KOPT-K1 (cell line): ENCODE data around the gene SDHAF3.
A peak's percentile ranks its signal among the peaks of the same experiment; 100 is the strongest.
"Not testable (repeated sequence)": the region's sequence is repeated elsewhere in the genome, so short reads cannot be mapped to it uniquely, and the experiment has no call there.

Experiments used
- H3K27ac ChIP-seq: fragments of 200-600 bp; sonication (generic); 2 replicates; pipeline ENCODE4 v1.5.1; 2016; ENCODE audit warnings: antibody characterized with exemption, mild to moderate bottlenecking, low read depth, low read length; ENCODE audit not compliant: poor library complexity, severe bottlenecking
- H3K36me3 ChIP-seq: fragments of 200-600 bp; sonication (generic); 2 replicates; pipeline ENCODE4 v1.5.1; 2017; ENCODE audit warnings: antibody characterized with exemption, mild to moderate bottlenecking, low read length, moderate library complexity; ENCODE audit not compliant: insufficient read depth
- H3K9me3 ChIP-seq: fragments of 200-600 bp; sonication (generic); 2 replicates; pipeline ENCODE4 v1.5.1; 2017; ENCODE audit warnings: antibody characterized with exemption, low read length, mild to moderate bottlenecking; ENCODE audit not compliant: insufficient read depth, poor library complexity, severe bottlenecking

Gene SDHAF3

DNA sequence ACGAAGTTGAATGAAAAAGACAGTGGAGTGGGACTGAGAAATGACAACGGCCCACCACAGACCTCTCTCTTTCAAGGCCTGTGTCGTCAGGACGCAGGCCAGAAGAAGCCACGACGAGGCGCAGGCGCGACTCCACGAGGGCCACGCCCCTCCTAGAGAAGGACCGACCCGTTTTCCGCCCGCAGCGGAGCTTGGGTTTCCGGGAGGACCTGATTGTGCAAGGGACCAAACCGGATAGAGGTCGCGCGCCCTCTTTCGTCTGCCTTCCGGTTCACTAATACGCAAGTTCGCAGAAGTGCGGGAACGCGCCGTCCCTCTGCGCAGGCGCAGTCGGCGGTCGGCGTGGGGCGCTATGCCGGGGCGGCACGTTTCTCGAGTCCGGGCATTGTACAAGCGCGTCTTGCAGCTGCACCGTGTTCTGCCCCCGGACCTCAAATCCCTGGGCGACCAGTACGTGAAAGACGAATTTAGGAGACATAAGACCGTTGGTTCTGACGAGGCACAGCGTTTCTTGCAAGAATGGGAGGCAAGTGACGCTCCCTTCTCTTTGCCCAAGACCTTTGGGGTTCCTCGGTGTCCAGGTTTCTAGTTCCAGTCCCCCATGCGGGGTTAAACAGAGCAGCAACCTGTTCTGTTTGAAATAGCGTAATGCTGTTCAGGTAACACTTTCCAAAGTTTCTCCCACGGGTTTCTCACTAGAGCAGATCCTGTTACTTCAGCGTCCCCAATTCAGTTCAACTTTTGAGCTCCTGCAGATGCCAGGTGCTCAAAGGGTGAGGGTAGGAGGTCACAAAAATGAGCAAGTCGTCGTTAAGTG is at the start of gene SDHAF3:
Gene SDHAF3, plus strand, starts transcription at position 327 of the 817 bp plus-strand sequence. Its CDS starts 26 bp downstream, at position 353.
- H3K27ac ChIP-seq: peak within 1 kb of the TSS; percentile 88
- no peaks in the 10 kb centered on the region for H3K36me3 ChIP-seq
- peaks cover 11% of the 10 kb centered on the region for H3K9me3 ChIP-seq

DNA sequence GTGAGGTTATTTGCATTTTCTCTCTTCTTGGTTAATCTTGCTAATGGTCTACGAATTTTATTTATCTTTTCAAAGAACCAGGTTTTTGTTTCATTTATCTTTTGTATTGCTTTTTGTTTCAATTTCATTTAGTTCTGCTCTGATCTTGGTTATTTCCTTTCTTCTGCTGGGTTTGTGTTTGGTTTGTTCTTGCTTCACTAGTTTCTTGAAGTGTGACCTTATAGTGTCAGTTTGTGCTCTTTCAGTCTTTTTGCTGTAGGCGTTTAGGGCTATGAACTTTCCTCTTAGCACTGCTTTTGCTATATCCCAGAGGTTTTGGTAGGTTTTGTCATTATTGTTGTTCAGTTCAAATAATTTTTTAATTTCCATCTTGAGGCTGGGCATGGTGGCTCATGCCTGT is 45.5 kb upstream of the SDHAF3 start:
- H3K36me3 ChIP-seq, H3K27ac ChIP-seq, H3K9me3 ChIP-seq: not testable (repeated sequence)

DNA sequence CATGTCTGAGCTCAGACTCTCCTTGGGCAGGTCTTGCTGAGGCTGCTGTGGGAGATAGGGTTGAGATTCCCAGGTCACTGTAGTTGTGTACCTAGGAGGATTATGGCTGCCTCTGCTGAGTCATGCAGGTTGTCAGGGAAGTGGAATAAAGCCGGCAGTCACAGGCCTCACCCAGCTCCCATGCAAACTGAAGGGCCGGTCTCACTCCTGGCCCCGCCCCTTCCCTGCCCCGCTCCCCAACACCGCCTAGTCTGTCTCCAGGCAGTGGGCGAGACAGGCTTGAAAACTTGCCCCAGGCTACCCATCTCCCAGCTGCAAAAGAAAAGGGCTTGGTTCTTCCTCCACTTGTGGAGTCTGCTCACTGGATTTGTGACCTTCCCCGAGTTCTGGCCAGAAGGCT is 41.6 kb upstream of the SDHAF3 start:
- no peak overlapping the region for H3K27ac ChIP-seq
- H3K9me3 ChIP-seq: no peaks in the 10 kb centered on the region
- H3K36me3 ChIP-seq: no peaks in the 10 kb centered on the region

DNA sequence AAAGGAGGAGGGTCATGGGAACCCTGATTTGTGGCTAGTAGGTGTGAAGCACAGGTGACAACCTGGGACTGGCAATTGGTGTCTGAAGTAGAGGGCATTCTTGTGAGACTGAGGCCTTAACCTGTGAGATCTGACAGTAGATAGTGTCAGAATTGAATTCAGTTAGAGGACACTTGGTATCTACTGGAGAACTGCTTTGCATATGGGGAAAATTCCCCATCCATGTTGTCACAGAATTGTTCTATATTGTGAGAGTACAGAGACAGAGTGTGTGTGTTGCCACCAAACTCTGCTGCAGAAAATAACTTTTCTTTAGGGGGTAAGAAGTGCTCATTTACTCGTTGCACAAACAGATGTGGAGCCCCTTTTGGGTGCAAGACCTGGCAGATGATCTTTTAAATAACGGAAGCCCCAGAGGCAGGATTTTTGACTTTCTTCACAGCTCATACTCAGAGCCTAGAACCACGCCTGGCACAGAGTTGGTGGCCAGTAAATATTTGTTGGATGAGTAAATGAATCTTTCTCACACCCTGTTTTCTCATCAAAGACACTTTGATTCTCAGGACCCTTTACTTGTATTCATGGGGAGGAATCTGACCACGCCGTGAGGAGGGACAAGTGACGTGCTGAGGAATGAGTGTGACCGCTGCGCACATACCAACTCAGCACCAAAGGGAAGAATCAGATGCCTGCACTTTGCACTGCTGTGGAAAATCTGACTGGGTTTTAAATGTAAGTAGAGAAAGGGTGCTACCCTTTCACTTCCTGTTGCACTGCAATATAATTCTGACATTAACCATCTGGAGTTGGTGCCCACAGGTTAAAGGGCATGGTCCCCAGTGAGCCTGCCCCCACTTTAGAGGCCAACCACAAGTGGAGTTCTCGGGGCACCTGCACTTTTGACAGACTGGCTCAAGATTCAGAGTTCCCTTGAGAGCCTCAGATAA is 39.2 kb upstream of the SDHAF3 start:
- no peaks in the 10 kb centered on the region for H3K36me3 ChIP-seq
- no peaks in the 10 kb centered on the region for H3K9me3 ChIP-seq
- no peak overlapping the region for H3K27ac ChIP-seq

DNA sequence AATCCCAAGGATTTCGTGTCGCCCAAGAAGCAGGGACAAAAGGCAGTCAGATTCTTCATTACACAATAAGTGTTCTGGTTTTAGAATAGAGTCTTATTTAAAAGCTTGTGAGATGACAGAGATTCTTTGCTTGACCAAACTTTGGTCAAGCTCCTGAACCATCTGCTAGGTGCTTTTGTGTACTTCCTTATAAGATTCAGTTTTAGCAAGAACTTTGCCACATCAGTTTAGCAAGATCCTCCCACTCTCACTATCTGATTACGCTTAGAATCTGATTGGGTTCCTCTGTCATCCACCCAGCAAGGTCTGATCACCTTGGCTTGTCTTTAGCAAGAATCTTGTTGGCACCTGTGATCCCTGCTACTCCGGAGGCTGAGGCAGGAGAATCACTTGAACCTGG is 38.2 kb upstream of the SDHAF3 start:
- H3K9me3 ChIP-seq: no peaks in the 10 kb centered on the region
- no peak overlapping the region for H3K27ac ChIP-seq
- H3K36me3 ChIP-seq: no peaks in the 10 kb centered on the region

DNA sequence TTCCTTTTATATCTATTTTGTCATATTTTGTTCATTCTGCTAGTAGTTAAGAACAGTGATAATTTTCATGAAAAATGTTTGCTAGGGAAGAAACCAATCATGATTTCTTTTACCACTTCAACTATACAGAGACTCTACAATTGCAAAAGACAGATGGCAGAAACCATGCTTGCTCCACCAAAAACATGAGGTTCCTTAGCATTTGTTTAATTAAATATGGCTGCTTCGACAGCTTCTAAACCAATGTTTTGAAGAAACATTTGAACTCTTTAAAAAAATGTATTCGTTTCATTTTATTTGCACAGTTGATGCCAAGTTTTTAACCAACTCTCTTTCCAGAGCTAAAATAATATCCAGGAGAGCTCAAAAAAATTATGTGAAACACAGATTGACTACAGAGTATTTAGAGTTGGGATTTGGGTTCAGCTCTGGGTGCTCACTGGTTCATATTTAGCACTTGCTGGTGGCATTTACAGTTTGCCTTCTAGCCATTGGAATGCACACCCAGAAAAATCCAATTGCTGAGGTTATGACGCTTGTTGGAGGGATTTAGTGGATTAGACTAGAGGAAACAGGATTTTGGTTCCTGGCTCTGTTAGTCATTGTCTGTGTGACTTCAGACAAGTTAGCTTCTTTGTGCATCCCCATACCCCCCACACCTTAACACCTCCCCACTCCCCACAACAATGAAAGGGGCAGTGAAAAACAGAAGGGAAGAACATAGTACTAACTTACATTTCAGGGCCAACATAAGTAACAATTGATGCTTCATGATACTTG is 35.8 kb upstream of the SDHAF3 start:
- no peaks in the 10 kb centered on the region for H3K36me3 ChIP-seq
- no peak overlapping the region for H3K27ac ChIP-seq
- no peaks in the 10 kb centered on the region for H3K9me3 ChIP-seq

DNA sequence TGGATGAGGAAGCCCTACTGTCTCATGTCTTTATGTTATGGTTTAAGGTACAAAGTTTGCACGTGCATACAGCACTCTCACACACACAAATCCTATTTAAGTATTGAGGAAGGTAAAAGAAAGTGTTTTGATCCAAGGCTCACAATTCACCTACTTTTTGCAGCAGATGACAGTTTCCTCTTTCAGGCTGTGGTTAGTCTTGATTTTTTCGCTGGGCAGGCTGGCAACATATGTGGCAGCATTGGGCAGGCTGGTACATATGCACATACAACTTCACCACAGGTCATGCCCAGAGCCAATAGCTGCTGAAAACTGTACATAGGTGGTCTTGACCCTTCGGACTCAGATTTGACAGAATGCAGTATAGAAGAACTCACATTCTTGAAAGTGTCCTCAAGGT is 29.1 kb upstream of the SDHAF3 start:
- no peaks in the 10 kb centered on the region for H3K36me3 ChIP-seq
- H3K27ac ChIP-seq: no peak overlapping the region
- H3K9me3 ChIP-seq: no peaks in the 10 kb centered on the region

DNA sequence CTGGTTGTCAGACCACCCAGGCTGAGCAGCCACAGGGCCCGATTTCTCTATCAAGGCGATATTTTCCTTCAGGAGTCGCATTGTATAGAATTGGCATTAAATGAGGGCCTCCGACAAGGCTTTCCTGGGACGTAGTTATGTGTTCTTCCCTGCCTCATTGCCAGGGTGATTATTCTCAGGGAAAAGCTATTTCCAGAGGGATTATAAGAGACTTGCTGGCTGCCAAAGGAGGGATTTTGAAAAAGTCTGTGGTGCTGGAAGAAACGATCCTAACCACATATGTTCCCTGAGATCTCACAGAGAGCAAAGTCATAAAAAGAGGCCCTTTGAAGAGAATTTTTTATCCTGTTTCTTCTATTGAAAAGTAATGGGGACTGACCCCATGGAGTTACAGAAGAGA is 27.7 kb upstream of the SDHAF3 start:
- no peaks in the 10 kb centered on the region for H3K9me3 ChIP-seq
- H3K27ac ChIP-seq: no peak overlapping the region
- H3K36me3 ChIP-seq: no peaks in the 10 kb centered on the region

DNA sequence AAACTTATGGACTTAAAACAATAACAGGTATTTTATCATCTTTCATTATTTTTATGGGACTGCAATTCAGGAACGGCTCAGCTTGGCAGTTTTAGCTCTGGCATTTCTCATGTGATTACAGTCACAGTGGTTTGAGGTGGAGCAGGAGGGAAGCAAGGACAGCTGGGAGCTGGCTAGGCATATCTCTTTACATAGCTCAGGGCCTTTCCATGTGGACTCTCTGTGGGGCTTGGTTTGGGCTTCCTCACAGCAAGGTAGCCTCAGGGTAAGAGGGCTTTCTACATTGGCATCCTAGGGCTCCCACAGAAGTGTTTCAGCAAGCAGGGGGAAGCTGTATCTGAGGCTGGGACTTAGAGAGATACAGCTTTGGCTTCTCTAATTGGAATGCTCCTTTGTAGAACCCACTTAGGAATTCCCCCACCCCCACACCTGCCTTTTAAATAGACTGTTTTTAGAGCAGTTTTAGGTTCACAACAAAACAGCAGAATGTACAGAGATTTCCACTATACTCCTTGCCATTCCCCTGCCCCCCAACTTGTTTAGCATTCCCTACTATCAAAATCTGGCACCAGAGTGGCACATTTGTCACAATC is 26.6 kb upstream of the SDHAF3 start:
- no peak overlapping the region for H3K27ac ChIP-seq
- no peaks in the 10 kb centered on the region for H3K9me3 ChIP-seq
- H3K36me3 ChIP-seq: no peaks in the 10 kb centered on the region

DNA sequence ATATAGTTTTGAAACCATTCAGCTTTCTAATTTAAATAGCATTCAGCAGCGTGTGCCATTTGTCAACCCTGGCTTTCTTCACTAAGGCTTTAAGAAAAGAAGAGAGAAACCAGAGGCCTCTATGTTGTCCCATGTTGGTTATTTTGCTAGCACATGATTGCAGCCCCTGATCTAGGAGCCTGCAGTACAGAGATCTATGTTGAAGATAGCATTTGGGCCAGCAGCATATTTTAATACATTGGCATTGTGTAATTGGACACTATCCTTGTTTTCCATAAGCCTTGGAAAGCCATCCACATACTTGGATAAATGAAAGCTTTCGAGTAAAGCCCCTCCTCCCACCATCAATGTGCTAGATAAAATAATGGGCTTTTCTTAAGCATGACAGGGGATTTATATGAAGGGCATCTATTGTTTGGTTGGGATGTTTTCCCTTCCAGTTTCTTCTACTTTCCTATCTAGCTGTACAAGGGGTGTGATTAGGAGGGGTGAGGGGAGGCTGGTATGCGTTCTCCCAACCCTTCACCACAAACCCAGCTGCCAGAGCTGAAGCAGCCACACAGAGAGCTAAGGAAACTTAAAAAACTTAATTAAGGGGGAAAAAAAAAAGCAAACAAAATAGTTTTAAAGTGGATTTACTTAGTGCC is 23.1 kb upstream of the SDHAF3 start:
- Histone ChIP-seq H3K9me3 (no peaks in the 10 kb centered on the region), H3K27ac (no peak overlapping the region), H3K36me3 (no peaks in the 10 kb centered on the region)

DNA sequence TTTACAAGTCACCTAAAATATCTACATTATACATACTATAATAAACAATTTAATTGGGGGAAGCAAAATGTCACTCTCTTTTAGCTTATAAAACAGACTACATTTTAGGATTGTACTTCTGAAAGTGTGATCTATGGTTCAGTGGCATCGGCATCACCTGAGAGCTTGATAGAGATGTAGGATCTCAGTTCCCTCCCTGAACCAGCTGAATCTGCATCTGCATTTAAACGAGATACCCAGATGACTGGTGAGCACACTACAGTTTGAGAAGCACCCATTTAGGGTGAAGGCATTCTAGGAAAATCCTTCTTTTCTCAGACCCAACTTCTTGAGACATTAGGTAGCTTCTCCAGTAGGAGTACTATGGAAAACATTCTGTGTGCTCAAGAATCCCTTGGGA is 21.5 kb upstream of the SDHAF3 start:
- H3K9me3 ChIP-seq: no peaks in the 10 kb centered on the region
- no peaks in the 10 kb centered on the region for H3K36me3 ChIP-seq
- H3K27ac ChIP-seq: no peak overlapping the region

DNA sequence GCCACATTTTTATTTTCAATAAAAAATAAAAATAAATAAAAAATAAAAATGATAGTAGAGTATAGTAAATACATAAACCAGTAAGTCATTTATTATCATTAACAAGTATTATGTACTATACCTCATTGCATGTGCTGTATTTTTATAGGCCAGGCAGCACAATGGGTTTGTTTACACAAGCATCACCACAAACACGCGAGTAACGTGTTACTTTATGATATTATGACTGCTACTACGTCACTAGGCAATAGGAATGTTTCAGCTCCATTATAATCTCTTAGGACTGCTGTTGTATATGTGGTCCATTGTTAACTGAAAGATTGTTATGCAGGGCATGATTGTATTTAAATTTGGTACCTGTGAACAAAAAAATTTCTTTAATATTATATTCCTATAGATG is 20.8 kb upstream of the SDHAF3 start:
- Histone ChIP-seq H3K27ac (no peak overlapping the region), H3K9me3 (no peaks in the 10 kb centered on the region), H3K36me3 (no peaks in the 10 kb centered on the region)

DNA sequence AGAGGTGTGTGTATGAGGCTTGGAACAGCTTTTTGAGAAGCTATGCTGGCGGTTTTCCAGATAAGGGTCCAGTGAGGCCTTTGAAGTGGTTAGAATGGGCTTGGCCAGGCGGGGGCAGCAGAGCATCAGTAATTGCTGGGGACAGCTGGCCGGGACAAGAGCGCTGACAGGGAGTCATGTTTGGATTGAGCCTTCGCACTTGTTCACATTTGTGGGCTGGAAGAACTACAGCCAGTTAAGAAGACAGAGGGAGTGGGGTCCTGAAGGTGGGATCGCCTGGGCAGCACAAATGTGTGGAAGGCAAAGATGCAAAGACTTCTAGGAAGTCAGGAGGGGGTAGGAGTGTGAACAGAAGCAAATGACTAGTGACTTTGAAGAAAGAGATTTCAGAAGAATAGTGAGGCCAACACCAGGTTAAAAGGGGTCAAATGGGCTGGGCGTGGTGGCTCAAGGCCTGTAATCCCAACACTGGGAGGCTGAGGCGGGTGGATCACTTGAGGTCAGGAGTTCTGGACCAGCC is 12.7 kb upstream of the SDHAF3 start:
- no peaks in the 10 kb centered on the region for H3K36me3 ChIP-seq
- H3K9me3 ChIP-seq: peaks cover 11% of the 10 kb centered on the region
- H3K27ac ChIP-seq: no peak overlapping the region

DNA sequence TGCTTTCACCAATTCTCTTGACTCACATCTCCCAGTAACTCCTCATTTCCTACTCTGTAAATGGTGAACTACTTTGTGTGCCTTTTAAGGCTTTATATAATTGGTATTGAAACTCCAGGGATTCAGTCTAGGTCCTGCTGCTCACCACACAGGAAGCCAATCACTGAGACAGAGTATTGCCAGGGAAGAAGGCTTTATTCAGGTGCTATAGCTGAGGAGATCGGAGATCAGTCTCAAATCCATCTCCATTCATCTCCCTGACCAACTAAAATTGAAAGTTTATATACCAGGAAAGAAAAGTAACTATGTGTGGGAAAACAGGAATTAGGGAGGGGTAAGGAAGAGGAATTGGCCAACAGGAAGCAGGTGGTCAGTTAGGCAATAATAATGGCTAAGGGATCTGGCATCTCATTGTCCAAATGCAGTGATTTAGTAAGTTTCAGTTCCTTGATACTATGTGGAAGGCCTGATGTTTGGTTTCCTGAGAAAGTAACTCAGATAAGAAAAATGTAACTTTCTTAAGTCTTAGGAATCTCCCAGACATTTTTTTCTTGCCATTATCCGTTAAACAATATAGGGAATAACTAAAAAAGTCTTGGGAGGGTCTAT is 10.2 kb upstream of the SDHAF3 start:
- H3K27ac ChIP-seq: no peak overlapping the region
- peaks cover 11% of the 10 kb centered on the region for H3K9me3 ChIP-seq
- H3K36me3 ChIP-seq: no peaks in the 10 kb centered on the region
